NCI-H2107 treated with DMSO at 0.1 percent for 48 hours (cell line): ENCODE results near the gene RGS10.

Experiments used
- DNase-seq: peaks from one replicate; lab custom pipeline; 2025; ENCODE audit not compliant: unreplicated experiment; lab: John Stamatoyannopoulos, UW

The RGS10 gene

DNA sequence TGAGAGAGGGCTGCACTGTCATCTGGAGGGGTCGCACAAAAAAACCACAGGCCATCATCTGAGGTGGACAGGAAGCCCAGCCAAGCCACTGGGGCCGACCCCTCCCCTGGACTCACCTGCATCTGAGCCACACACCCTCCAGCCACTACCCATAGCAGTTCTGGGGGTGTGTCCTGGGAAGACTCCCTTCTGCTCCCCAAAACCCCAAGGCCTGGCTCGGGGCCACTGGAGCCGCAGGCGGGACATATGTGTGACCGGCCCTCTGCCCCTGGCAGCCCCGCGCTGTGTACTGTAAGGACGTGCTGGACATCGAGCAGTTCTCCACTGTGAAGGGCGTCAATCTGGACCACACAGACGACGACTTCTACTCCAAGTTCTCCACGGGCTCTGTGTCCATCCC lies 90.1 kb downstream of the RGS10 start:
- DNase-seq = no peak

DNA sequence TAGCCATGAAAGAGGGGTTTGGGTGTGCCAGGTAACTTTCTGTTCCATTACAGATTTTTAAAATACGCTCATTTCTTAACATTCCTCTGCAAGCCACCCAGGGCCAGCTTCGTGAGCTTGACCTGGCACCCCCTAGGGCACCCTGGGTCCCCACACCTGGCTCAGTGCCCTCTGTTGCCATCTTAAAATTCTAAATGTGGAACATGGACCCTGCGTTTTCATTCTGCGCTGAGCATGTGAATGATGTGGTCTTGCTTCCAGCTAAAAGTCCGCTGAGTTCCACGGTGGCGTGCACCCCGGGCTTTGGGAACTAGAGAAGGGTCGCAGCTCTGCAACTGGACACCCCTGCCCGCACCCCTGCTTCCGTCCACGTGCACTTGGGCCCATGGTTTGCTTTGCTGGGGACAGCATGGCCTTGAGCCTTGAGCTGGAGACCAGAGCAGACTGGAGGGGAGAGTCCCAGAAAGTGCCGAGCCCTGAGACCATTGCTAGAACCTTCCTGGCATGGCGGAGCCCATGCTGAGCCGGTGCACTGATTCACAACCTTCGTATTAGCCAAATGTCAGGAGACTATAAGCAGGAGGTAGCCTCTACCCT lies 91.1 kb downstream of the RGS10 start:
- DNase-seq = no peak

DNA sequence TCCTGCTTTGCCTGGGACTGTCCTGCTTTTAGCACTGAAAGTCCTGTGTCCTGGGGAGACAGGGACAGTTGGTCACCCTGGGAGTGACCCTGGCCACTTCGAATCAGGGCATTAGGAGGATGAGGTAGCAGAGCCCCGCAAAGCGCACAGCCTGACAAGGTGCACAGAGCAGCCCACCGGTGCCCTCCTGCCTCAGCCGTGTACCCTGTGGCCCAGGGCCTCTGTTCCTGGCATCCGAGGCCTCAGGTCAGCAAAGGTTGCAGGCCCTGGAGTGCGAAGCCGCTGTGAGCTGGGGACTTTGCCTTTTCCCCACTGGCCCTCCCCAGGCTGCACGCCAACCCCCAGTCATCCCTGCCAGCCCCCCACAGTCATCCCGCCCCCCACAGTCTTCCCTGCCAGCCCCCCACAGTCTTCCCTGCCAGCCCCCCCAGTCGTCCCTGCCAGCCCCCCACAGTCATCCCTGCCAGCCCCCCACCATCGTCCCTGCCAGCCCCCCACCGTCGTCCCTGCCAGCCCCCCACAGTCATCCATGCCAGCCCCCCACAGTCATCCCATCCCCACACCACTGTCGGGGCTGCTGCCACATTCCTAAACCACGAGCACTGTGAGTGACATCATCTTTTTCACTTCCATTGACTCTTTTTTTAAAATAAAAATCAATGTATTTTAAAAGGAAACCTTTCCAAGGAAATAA lies 91.8 kb downstream of the RGS10 start:
- DNase-seq = no peak
